ENCODE results near the gene PROC.

DNA sequence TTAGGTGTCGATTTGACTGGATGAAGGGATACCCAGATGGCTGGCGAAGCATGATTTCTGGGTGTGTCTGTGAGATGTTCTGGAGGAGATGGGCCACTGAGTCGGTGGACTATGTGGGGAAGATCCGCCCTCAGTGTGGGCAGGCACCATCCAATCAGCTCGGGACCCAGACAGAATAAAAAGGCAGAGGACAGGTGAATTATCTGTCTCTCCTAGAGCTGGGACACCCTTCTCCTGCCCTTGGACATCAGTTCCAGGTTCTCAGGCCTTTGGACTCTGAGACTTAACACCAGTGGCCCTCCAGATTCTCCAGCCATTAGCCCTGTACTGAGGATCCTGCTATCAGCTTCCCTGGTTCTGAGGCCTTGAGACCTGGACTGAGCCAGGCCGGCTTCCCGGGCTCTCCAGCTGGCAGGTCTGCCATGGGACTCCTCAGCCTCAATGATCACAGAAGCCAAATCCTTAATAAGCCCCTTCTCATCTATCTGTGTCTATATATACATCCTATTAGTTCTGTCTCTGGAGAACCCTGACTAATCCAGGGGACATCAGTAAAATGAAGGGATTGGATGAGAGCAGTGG lies 11.7 kb downstream of the PROC start:
- TF ChIP-seq TARDBP (IDR thresholded peaks at IDR 0.05) = no peak
- no peak for TF ChIP-seq SP1 (IDR thresholded peaks at IDR 0.05)
- no peak for TF ChIP-seq FOXA1 (IDR thresholded peaks at IDR 0.05)
- TF ChIP-seq ARNT (IDR thresholded peaks at IDR 0.05) = no peak
- no peak for TF ChIP-seq SUZ12 (IDR thresholded peaks at IDR 0.05)

Data from HEK293T (cell line).